Muscle of leg (tissue), 16 donors: ENCODE results near the gene OR52B6. TPM values are rescaled to one million over a fixed set of nuclear protein-coding genes. Genes with fewer than 3 reads are reported as not detected.

ENCODE experiments used
- DNase-seq: peaks from one replicate; pipeline ENCODE4 v3.0.0; 2013
- H3K27ac ChIP-seq: one replicate; pipeline ENCODE4 v1.5.1; 2013; ENCODE audit warnings: mild to moderate bottlenecking, low read length, control low read depth
- H3K27me3 ChIP-seq: one replicate; pipeline ENCODE4 v1.6.1; 2013; ENCODE audit warnings: low read length; ENCODE audit not compliant: control insufficient read depth, insufficient read depth
- H3K36me3 ChIP-seq: one replicate; pipeline ENCODE4 v1.6.1; 2013; ENCODE audit warnings: low read length; ENCODE audit not compliant: control insufficient read depth, insufficient read depth
- H3K4me1 ChIP-seq: one replicate; pipeline ENCODE4 v1.6.1; 2013; ENCODE audit warnings: low read length; ENCODE audit not compliant: control insufficient read depth, insufficient read depth
- H3K4me3 ChIP-seq: one replicate; pipeline ENCODE4 v1.5.1; 2013; ENCODE audit warnings: low read length, control low read depth
- H3K9me3 ChIP-seq: replicated peaks from 2 replicates; pipeline ENCODE4 v1.6.1; 2013; ENCODE audit warnings: low read depth, low read length; ENCODE audit not compliant: control insufficient read depth
- WGBS: methylation state at CpG from one replicate; pipeline ENCODE4 v1.1.5; 2013; ENCODE audit warnings: missing lambda C conversion rate; ENCODE audit not compliant: insufficient coverage; 5-methylcytosine and 5-hydroxymethylcytosine counted together
- long read RNA-seq, 11 donors: transcript quantifications; one replicate each; lab custom pipeline, GENCODE V29; 2026
- polyA plus RNA-seq, 8 donors: library from polyadenylated mRNA; unstranded; fragments of 120-200 nt; gene quantifications; one replicate each; pipeline versions ENCODE4 v1.2.1 to v1.2.3, GENCODE V29; 2013; ENCODE audit warnings: inconsistent platforms in 1 of 8, low replicate concordance in 1 of 8; ENCODE audit not compliant: insufficient read length in 8 of 8, insufficient read depth in 1 of 8
- total RNA-seq: library from RNA; stranded (reverse); fragments of 120-200 nt; gene quantifications from one replicate; pipeline ENCODE4 v1.2.4, GENCODE V29; 2013

Gene OR52B6
- total RNA-seq (not detected), polyA plus RNA-seq (not detected)
- long read RNA-seq, donor 1: 0 reads
- long read RNA-seq, donor 2: 0 reads
- long read RNA-seq, donor 3: 0 reads
- long read RNA-seq, donor 4: 0 reads
- long read RNA-seq, donor 5: 0 reads
- long read RNA-seq, donor 6: 0 reads
- long read RNA-seq, donor 7: 0 reads
- long read RNA-seq, donor 8: 0 reads
- long read RNA-seq, donor 9: 0 reads
- long read RNA-seq, donor 10: 0 reads
- long read RNA-seq, donor 11: 0 reads

GRCh38 chr11:5580577-5580976 is at the start of gene OR52B6:
TSS of gene OR52B6 (plus strand) at chr11:5580877. CDS start at chr11:5580877, 0 bp downstream.
- no peak within 1 kb of the TSS for H3K27ac ChIP-seq
- H3K4me1 ChIP-seq: no peaks in the 10 kb centered on the region
- H3K36me3 ChIP-seq: no peaks in the 10 kb centered on the region
- DNase-seq: no peak
- H3K27me3 ChIP-seq: no peaks in the 10 kb centered on the region
- WGBS: 93% methylated on average over 7 of the region's 8 CpGs
- H3K4me3 ChIP-seq: no peak within 1 kb of the TSS
- no peaks in the 10 kb centered on the region for H3K9me3 ChIP-seq

- H3K4me1 ChIP-seq: no peaks in the 10 kb centered on the region
- H3K27me3 ChIP-seq: no peaks in the 10 kb centered on the region
- H3K27ac ChIP-seq: no peak overlapping the region
- no peak for DNase-seq
- H3K9me3 ChIP-seq: no peaks in the 10 kb centered on the region
- no peak overlapping the region for H3K4me3 ChIP-seq
- WGBS: 100% methylated on average over 1 of the region's 2 CpGs
- no peaks in the 10 kb centered on the region for H3K36me3 ChIP-seq
Observed at GRCh38 chr11:5531053-5531831, 49.4 kb upstream of the OR52B6 start.

GRCh38 chr11:5534046-5534445 is 46.6 kb upstream of the OR52B6 start:
- H3K4me3 ChIP-seq: no peak overlapping the region
- no peaks in the 10 kb centered on the region for H3K4me1 ChIP-seq
- WGBS: no CpG with 5 or more reads among the region's 1 CpG
- H3K27me3 ChIP-seq: no peaks in the 10 kb centered on the region
- H3K36me3 ChIP-seq: no peaks in the 10 kb centered on the region
- no peak overlapping the region for H3K27ac ChIP-seq
- H3K9me3 ChIP-seq: no peaks in the 10 kb centered on the region
- no peak for DNase-seq

GRCh38 chr11:5536482-5536881 is 44.2 kb upstream of the OR52B6 start:
- Histone ChIP-seq H3K36me3 (no peaks in the 10 kb centered on the region), H3K9me3 (no peaks in the 10 kb centered on the region), H3K27ac (no peak overlapping the region), H3K4me3 (no peak overlapping the region), H3K4me1 (no peaks in the 10 kb centered on the region), H3K27me3 (no peaks in the 10 kb centered on the region)
- no peak for DNase-seq

GRCh38 chr11:5541427-5541826 is 39.2 kb upstream of the OR52B6 start:
- no CpG with 5 or more reads among the region's 1 CpG for WGBS
- no peak for DNase-seq
- Histone ChIP-seq H3K9me3 (no peaks in the 10 kb centered on the region), H3K27me3 (no peaks in the 10 kb centered on the region), H3K4me3 (no peak overlapping the region), H3K36me3 (no peaks in the 10 kb centered on the region), H3K27ac (no peak overlapping the region), H3K4me1 (no peaks in the 10 kb centered on the region)

GRCh38 chr11:5546457-5546856 is 34.2 kb upstream of the OR52B6 start:
- WGBS: 91% methylated on average over 1 of the region's 3 CpGs
- H3K27ac ChIP-seq: no peak overlapping the region
- H3K9me3 ChIP-seq: no peaks in the 10 kb centered on the region
- no peaks in the 10 kb centered on the region for H3K36me3 ChIP-seq
- H3K4me3 ChIP-seq: no peak overlapping the region
- no peaks in the 10 kb centered on the region for H3K4me1 ChIP-seq
- DNase-seq: peak; percentile 8
- H3K27me3 ChIP-seq: no peaks in the 10 kb centered on the region

GRCh38 chr11:5547982-5548381 is 32.7 kb upstream of the OR52B6 start:
- no peak overlapping the region for H3K4me3 ChIP-seq
- DNase-seq: no peak
- H3K27ac ChIP-seq: no peak overlapping the region
- no peaks in the 10 kb centered on the region for H3K36me3 ChIP-seq
- H3K27me3 ChIP-seq: no peaks in the 10 kb centered on the region
- H3K9me3 ChIP-seq: no peaks in the 10 kb centered on the region
- WGBS: no CpG with 5 or more reads among the region's 1 CpG
- H3K4me1 ChIP-seq: no peaks in the 10 kb centered on the region

- no peaks in the 10 kb centered on the region for H3K27me3 ChIP-seq
- no CpG with 5 or more reads among the region's 1 CpG for WGBS
- H3K4me3 ChIP-seq: no peak within 1 kb of the TSS
- no peaks in the 10 kb centered on the region for H3K4me1 ChIP-seq
- H3K9me3 ChIP-seq: no peaks in the 10 kb centered on the region
- H3K36me3 ChIP-seq: no peaks in the 10 kb centered on the region
- DNase-seq: no peak
- no peak within 1 kb of the TSS for H3K27ac ChIP-seq
Observed at GRCh38 chr11:5548440-5548839, 32.2 kb upstream of the OR52B6 start, which contains the start of gene OR52H1. TSS of gene OR52H1 (minus strand) at chr11:5548540. CDS start at chr11:5545505, 3,035 bp downstream.

- no peaks in the 10 kb centered on the region for H3K9me3 ChIP-seq
- no peak overlapping the region for H3K4me3 ChIP-seq
- 69% methylated on average over 2 of the region's 5 CpGs for WGBS
- no peaks in the 10 kb centered on the region for H3K27me3 ChIP-seq
- H3K36me3 ChIP-seq: no peaks in the 10 kb centered on the region
- H3K27ac ChIP-seq: no peak overlapping the region
- DNase-seq: no peak
- H3K4me1 ChIP-seq: no peaks in the 10 kb centered on the region
Observed at GRCh38 chr11:5550440-5551095, 30.1 kb upstream of the OR52B6 start.

- Histone ChIP-seq H3K4me1 (no peaks in the 10 kb centered on the region), H3K9me3 (no peaks in the 10 kb centered on the region), H3K36me3 (no peaks in the 10 kb centered on the region), H3K27ac (no peak overlapping the region), H3K4me3 (no peak overlapping the region), H3K27me3 (no peaks in the 10 kb centered on the region)
- DNase-seq: no peak
Observed at GRCh38 chr11:5553343-5553742, 27.3 kb upstream of the OR52B6 start.
